Thoracic aorta (tissue), 2 donors: ENCODE results near the gene OR7G2. TPM values are rescaled to one million over a fixed set of nuclear protein-coding genes. Genes with fewer than 3 reads are reported as not detected.

Experiments used
- ATAC-seq: fragments of 150-250 bp; one replicate; pipeline ENCODE4 v1.8.0; 2017; ENCODE audit warnings: low read depth; ENCODE audit not compliant: insufficient number of reproducible peaks, low FRiP score
- DNase-seq: peaks from one replicate; pipeline ENCODE4 v3.0.0-alpha.2; 2020; ENCODE audit warnings: low spot score
- H3K27ac ChIP-seq, 2 donors: fragments of 200-600 bp; sonication (generic); 1 replicate in 1 of 2; 2 replicates in 1 of 2; pipeline ENCODE4 v1.5.1; 2016; ENCODE audit warnings: mild to moderate bottlenecking in 2 of 2, moderate library complexity in 2 of 2
- H3K27me3 ChIP-seq: fragments of 200-600 bp; sonication (generic); replicated peaks from 2 replicates; pipeline ENCODE4 v1.6.0; 2016; ENCODE audit warnings: mild to moderate bottlenecking; ENCODE audit not compliant: insufficient read depth
- H3K36me3 ChIP-seq: fragments of 200-600 bp; sonication (generic); one replicate; pipeline ENCODE4 v1.5.1; 2016
- H3K4me1 ChIP-seq, 2 donors: fragments of 200-600 bp; sonication (generic); 1 replicate in 1 of 2; 2 replicates in 1 of 2; pipeline versions ENCODE4 v1.5.1 to v1.6.0; 2016; ENCODE audit warnings: low read depth in 2 of 2, mild to moderate bottlenecking in 1 of 2; ENCODE audit not compliant: control insufficient read depth in 1 of 2
- H3K4me3 ChIP-seq: fragments of 200-600 bp; sonication (generic); 2 replicates; pipeline ENCODE4 v1.5.1; 2016; ENCODE audit warnings: mild to moderate bottlenecking
- H3K9me3 ChIP-seq: fragments of 200-600 bp; sonication (generic); 2 replicates; pipeline ENCODE4 v1.5.1; 2016
- CTCF ChIP-seq: fragments of 200-600 bp; sonication (generic); IDR thresholded peaks from one replicate; pipeline ENCODE4 v1.5.1; 2019; ENCODE audit warnings: antibody characterized with exemption
- total RNA-seq, 2 donors: library from RNA; depleted of rRNA; stranded (reverse); fragments of >200 nt; gene quantifications; one replicate each; pipeline versions ENCODE4 v1.1.0 to v1.2.3, GENCODE V29; 2016

OR7G2 gene
- total RNA-seq, 2 donors from 2014 or later: not detected

GRCh38 chr19:9116547-9116946, 9.3 kb upstream of the OR7G2 start:
- TF ChIP-seq CTCF: no peak
- DNase-seq (no peak), ATAC-seq (no peak)
- Histone ChIP-seq H3K27ac (no peak overlapping the region), H3K4me1 (no peaks in the 10 kb centered on the region), H3K4me3 (no peak overlapping the region), H3K36me3 (no peaks in the 10 kb centered on the region), H3K27me3 (no peaks in the 10 kb centered on the region), H3K9me3 (no peaks in the 10 kb centered on the region)

- Histone ChIP-seq H3K4me1 (no peaks in the 10 kb centered on the region), H3K27ac (no peak within 1 kb of the TSS), H3K9me3 (no peaks in the 10 kb centered on the region), H3K4me3 (no peak within 1 kb of the TSS), H3K27me3 (no peaks in the 10 kb centered on the region), H3K36me3 (no peaks in the 10 kb centered on the region)
- no peak for TF ChIP-seq CTCF
- no peak for ATAC-seq
- no peak for DNase-seq
These were observed 8.1 kb upstream of the OR7G2 start, which contains the start of gene OR7G1 for GRCh38 chr19:9115307-9115813. TSS of gene OR7G1 (minus strand) at chr19:9115763. CDS start at chr19:9115763, 0 bp downstream.

- ATAC-seq (no peak), DNase-seq (no peak)
- Histone ChIP-seq H3K27ac (no peak overlapping the region), H3K36me3 (no peaks in the 10 kb centered on the region), H3K4me3 (no peak overlapping the region), H3K27me3 (no peaks in the 10 kb centered on the region), H3K4me1 (no peaks in the 10 kb centered on the region), H3K9me3 (no peaks in the 10 kb centered on the region)
- TF ChIP-seq CTCF: no peak
These were observed 2.7 kb upstream of the OR7G2 start for GRCh38 chr19:9109959-9110358.

- no peak for TF ChIP-seq CTCF
- no peak for ATAC-seq
- Histone ChIP-seq H3K27ac (no peak within 1 kb of the TSS), H3K36me3 (no peaks in the 10 kb centered on the region), H3K9me3 (no peaks in the 10 kb centered on the region), H3K27me3 (no peaks in the 10 kb centered on the region), H3K4me3 (no peak within 1 kb of the TSS), H3K4me1 (no peaks in the 10 kb centered on the region)
- DNase-seq: no peak
These were observed 20.5 kb downstream of the OR7G2 start, which contains the start of gene OR1M1 for GRCh38 chr19:9086761-9087160. TSS of gene OR1M1 (plus strand) at chr19:9087061. CDS start at chr19:9093245, 6,184 bp downstream.

GRCh38 chr19:9078651-9079050, 28.6 kb downstream of the OR7G2 start:
- Histone ChIP-seq H3K4me1 (peaks cover 0 to 12% of the 10 kb centered on the region in 2 donors), H3K9me3 (no peaks in the 10 kb centered on the region), H3K27ac (no peak overlapping the region), H3K36me3 (no peaks in the 10 kb centered on the region), H3K4me3 (no peak overlapping the region), H3K27me3 (no peaks in the 10 kb centered on the region)
- no peak for TF ChIP-seq CTCF
- DNase-seq (no peak), ATAC-seq (no peak)
